ENCODE results near the gene STOML2.
"Not testable (repeated sequence)": the region's sequence is repeated elsewhere in the genome, so short reads cannot be mapped to it uniquely, and the experiment has no call there.

GRCh38 chr9:35147941-35148563 is 45.1 kb upstream of the STOML2 start:
- TF ChIP-seq TCF7L2 (IDR thresholded peaks at IDR 0.05; ENCODE audit: low read depth, low read length); ELF1 (tag; IDR thresholded peaks at IDR 0.05); CTCF (IDR thresholded peaks at IDR 0.05 in 2 of 3, conservative IDR thresholded peaks at IDR 0.05 in 1 of 3; ENCODE audit: insufficient read depth in 2 of 3, low read depth in 1 of 3, low read length in 3 of 3); POLR2A (conservative IDR thresholded peaks at IDR 0.05); TOE1 (IDR thresholded peaks at IDR 0.05; ENCODE audit: borderline replicate concordance); TOE1 (CRISPR knock-in tag; IDR thresholded peaks at IDR 0.05; ENCODE audit: borderline replicate concordance, low read depth): not testable (repeated sequence)
